Endothelial cell of umbilical vein (primary cell): ENCODE results near the gene FRMD4A. TPM values are rescaled to one million over a fixed set of nuclear protein-coding genes. Genes with fewer than 3 reads are reported as not detected.

ENCODE experiments used
- BruUV-seq: library from RNA; stranded (reverse); fragments of 400-500 nt; replicated peaks from 2 replicates; lab custom pipeline; 2021; lab: Mats Ljungman, UMichigan
- CTCF ChIA-PET: fragments of 300-600, 350-600 bp; sonication (Branson Sonifier 250); formaldehyde crosslinking; loops from one replicate; lab custom pipeline; 2021; ENCODE audit warnings: antibody characterized with exemption, inconsistent platforms; lab: Charles Lee
- POLR2A ChIA-PET: fragments of 300-600, 350-600 bp; sonication (Branson Sonifier 250); formaldehyde crosslinking; loops from one replicate; lab custom pipeline; 2021; ENCODE audit warnings: antibody characterized with exemption, inconsistent platforms; lab: Charles Lee
- DNase-seq: peaks from one replicate; pipeline ENCODE4 v3.0.0-alpha.2; 2011; ENCODE audit warnings: low read depth, low spot score
- FAIRE-seq: peaks from 2 replicates; lab custom pipeline; 2011; peaks lifted over from hg19 to GRCh38; lab: Jason Lieb, UNC
- H2AFZ ChIP-seq: 2 replicates; pipeline ENCODE4 v1.6.0; 2012; ENCODE audit warnings: low read depth, low read length, control low read depth, inconsistent platforms
- H3K27ac ChIP-seq: 2 replicates; pipeline ENCODE4 v1.5.1; 2011; ENCODE audit warnings: low read depth, mild to moderate bottlenecking, control low read depth, low read length, moderate library complexity; ENCODE audit not compliant: insufficient read depth
- H3K27me3 ChIP-seq, 2 experiments: 2 replicates each; pipeline versions ENCODE4 v1.6.0 to v1.6.1; 2011; ENCODE audit warnings: low read length in 2 of 2, mixed read lengths in 1 of 2; ENCODE audit not compliant: control insufficient read depth in 2 of 2, insufficient read depth in 2 of 2
- H3K36me3 ChIP-seq, 2 experiments: 2 replicates in 1 of 2; 3 replicates in 1 of 2; pipeline ENCODE4 v1.5.1; 2011; ENCODE audit warnings: low read length in 2 of 2, mild to moderate bottlenecking in 1 of 2, moderate library complexity in 1 of 2; ENCODE audit not compliant: control insufficient read depth in 2 of 2, insufficient read depth in 2 of 2; ENCODE audit errors: extremely low read depth in 1 of 2
- H3K4me1 ChIP-seq: 3 replicates; pipeline ENCODE4 v1.5.1; 2011; ENCODE audit warnings: mild to moderate bottlenecking, low read length; ENCODE audit not compliant: control insufficient read depth, insufficient read depth; ENCODE audit errors: extremely low read depth
- H3K4me2 ChIP-seq: 2 replicates; pipeline ENCODE4 v1.6.1; 2011; ENCODE audit warnings: low read length, control low read depth, mixed read lengths; ENCODE audit not compliant: insufficient read depth
- H3K4me3 ChIP-seq, 3 experiments: fragments of 200-600 bp in 1 of 3; sonication (generic), shearing (Covaris generic) in 1 of 3; replicated peaks in 1 of 3; 2 replicates each; pipeline ENCODE4 v1.5.1; 2011 to 2016; ENCODE audit warnings: control low read depth in 3 of 3, low read length in 3 of 3, mild to moderate bottlenecking in 2 of 3, inconsistent platforms in 1 of 3, low read depth in 1 of 3, moderate library complexity in 1 of 3; ENCODE audit not compliant: insufficient read depth in 1 of 3
- H3K79me2 ChIP-seq: 2 replicates; pipeline ENCODE4 v1.6.0; 2012; ENCODE audit warnings: low read length, inconsistent platforms; ENCODE audit not compliant: control insufficient read depth, insufficient read depth
- H3K9ac ChIP-seq: replicated peaks from 2 replicates; pipeline ENCODE3; 2011; ENCODE audit warnings: low read length, control low read depth; ENCODE audit not compliant: insufficient read depth; ENCODE audit errors: extremely low read depth
- H3K9me1 ChIP-seq: replicated peaks from 3 replicates; pipeline ENCODE4 v1.6.0; 2011; ENCODE audit warnings: mild to moderate bottlenecking, low read length; ENCODE audit not compliant: control insufficient read depth, insufficient read depth; ENCODE audit errors: extremely low read depth
- H3K9me3 ChIP-seq: replicated peaks from 2 replicates; pipeline ENCODE4 v1.5.1; 2012; ENCODE audit warnings: low read length, inconsistent platforms; ENCODE audit not compliant: control insufficient read depth, insufficient read depth
- H4K20me1 ChIP-seq: replicated peaks from 2 replicates; pipeline ENCODE3; 2011; ENCODE audit warnings: mild to moderate bottlenecking, low read length; ENCODE audit not compliant: control insufficient read depth, insufficient read depth; ENCODE audit errors: extremely low read depth
- CTCF ChIP-seq, 2 donors: IDR thresholded peaks; 1 replicate in 1 of 2; 2 replicates in 1 of 2; pipeline ENCODE4 v1.5.1; 2011; ENCODE audit warnings: low read length in 2 of 2, mild to moderate bottlenecking in 2 of 2, moderate library complexity in 2 of 2, control low read depth in 1 of 2, inconsistent platforms in 1 of 2, low read depth in 1 of 2; ENCODE audit not compliant: insufficient read depth in 1 of 2; ENCODE audit errors: extremely low read depth in 1 of 2
- EZH2 ChIP-seq: IDR thresholded peaks from 2 replicates; pipeline ENCODE4 v1.6.1; 2012; ENCODE audit warnings: borderline replicate concordance, low read depth, mild to moderate bottlenecking, moderate library complexity, low read length, inconsistent platforms; ENCODE audit not compliant: severe bottlenecking
- FOS ChIP-seq: IDR thresholded peaks from 2 replicates; pipeline ENCODE4 v1.6.1; 2011; ENCODE audit warnings: mild to moderate bottlenecking, low read length, moderate library complexity, borderline replicate concordance; ENCODE audit not compliant: insufficient read depth
- GATA2 ChIP-seq: IDR thresholded peaks from 2 replicates; pipeline ENCODE4 v1.7.0; 2011; ENCODE audit warnings: low read depth, mild to moderate bottlenecking, moderate library complexity, mixed read lengths, low read length; ENCODE audit not compliant: insufficient read length, insufficient read depth
- JUN ChIP-seq: IDR thresholded peaks from 2 replicates; pipeline ENCODE4 v1.6.1; 2011; ENCODE audit warnings: borderline replicate concordance, low read depth; ENCODE audit not compliant: insufficient read length, insufficient read depth
- MAX ChIP-seq: IDR thresholded peaks from 2 replicates; pipeline ENCODE4 v1.6.1; 2011; ENCODE audit not compliant: insufficient read depth, insufficient read length
- MYC ChIP-seq: IDR thresholded peaks from one replicate; pipeline ENCODE4 v1.6.1; 2011; ENCODE audit warnings: mild to moderate bottlenecking, low read depth, low read length
- POLR2AphosphoS5 ChIP-seq: IDR thresholded peaks from 2 replicates; pipeline ENCODE4 v1.6.1; 2012; ENCODE audit warnings: low read depth, mild to moderate bottlenecking, control low read depth, low read length, moderate library complexity; ENCODE audit not compliant: insufficient read depth
- dilution Hi-C: fragments of 300-500 bp; cut with MboI; formaldehyde crosslinking; loops from one replicate; pipeline ENCODE4 v1.15.0; 2019; ENCODE audit warnings: low sequenced_read_pairs; ENCODE audit not compliant: extremely low pct_ligation_motif_present
- intact Hi-C: fragments of 100-400 bp; cut with micrococcal nuclease; formaldehyde crosslinking; loops from one replicate; pipeline ENCODE4 v1.10.0; 2022
- polyA plus RNA-seq, 4 experiments: library from polyadenylated mRNA; depleted of rRNA in 3 of 4; stranded (reverse) in 3 of 4; unstranded in 1 of 4; fragments of >200 nt; gene quantifications; 2 replicates each; pipeline versions ENCODE4 v1.2.1 to v1.2.3, GENCODE V29; 2011 to 2012; ENCODE audit warnings: missing spikeins in 1 of 4
- total RNA-seq: library from RNA; stranded (reverse); gene quantifications from 2 replicates; pipeline ENCODE4 v1.2.3, GENCODE V29; 2021

The FRMD4A gene
- total and polyA plus RNA-seq, 2 donors (not counting 3 experiments of a cell fraction or from before 2014, with no cell fraction given): 123 to 148 TPM

GRCh38 chr10:13892871-13893270 is 437.9 kb downstream of the FRMD4A start:
- no peaks in the 10 kb centered on the region for H3K36me3 ChIP-seq
- DNase-seq (no peak), FAIRE-seq (peak; percentile 75)
- no TSS peak for BruUV-seq
- TF ChIP-seq JUN (no peak), POLR2AphosphoS5 (peak; percentile 65), MAX (no peak), FOS (no peak), CTCF (IDR thresholded peaks at IDR 0.05; ENCODE audit: extremely low read depth in 1 of 2, insufficient read depth in 1 of 2, low read depth in 1 of 2, low read length in 2 of 2) (no peak), MYC (no peak), GATA2 (no peak), EZH2 (no peak)
- H3K9me3 ChIP-seq: no peaks in the 10 kb centered on the region
- ChIA-PET CTCF (interaction anchor here (1.0 to 3.0 kb wide), 4 partner anchors 11 to 201 kb away, joined by 3 to 13 read pairs (median 10); no protein-coding TSS in a partner anchor), POLR2A (no interaction called here)
- no peaks in the 10 kb centered on the region for H4K20me1 ChIP-seq
- H3K9me1 ChIP-seq: no peaks in the 10 kb centered on the region
- H3K27me3 ChIP-seq: no peaks in the 10 kb centered on the region
- peaks cover 51% of the 10 kb centered on the region for H3K4me1 ChIP-seq
- H3K27ac ChIP-seq: peak overlapping the region; percentile 93
- H3K4me2 ChIP-seq: peak overlapping the region; percentile 93
- peak overlapping the region; percentile 93 for H3K9ac ChIP-seq
- peaks cover 60% of the 10 kb centered on the region for H3K79me2 ChIP-seq
- dilution Hi-C loops (no loop called here), intact Hi-C loops (loop anchor here (5.0 kb wide), 2 partner anchors 86 to 139 kb away; no protein-coding TSS in a partner anchor)
- H3K4me3 ChIP-seq: peak overlapping the region in 1 of 3 experiments; percentile 51
- no peak overlapping the region for H2AFZ ChIP-seq
